GM21515 (cell line): ENCODE data around the gene CD200.
A peak's percentile ranks its signal among the peaks of the same experiment; 100 is the strongest.
"Not testable (repeated sequence)": the region's sequence is repeated elsewhere in the genome, so short reads cannot be mapped to it uniquely, and the experiment has no call there.

ENCODE experiments used
- ATAC-seq: cut with Tn5 transposase; IDR thresholded peaks from one replicate; pipeline ENCODE4 v1.9.1; 2021; ENCODE audit not compliant: unreplicated experiment

Gene CD200

DNA sequence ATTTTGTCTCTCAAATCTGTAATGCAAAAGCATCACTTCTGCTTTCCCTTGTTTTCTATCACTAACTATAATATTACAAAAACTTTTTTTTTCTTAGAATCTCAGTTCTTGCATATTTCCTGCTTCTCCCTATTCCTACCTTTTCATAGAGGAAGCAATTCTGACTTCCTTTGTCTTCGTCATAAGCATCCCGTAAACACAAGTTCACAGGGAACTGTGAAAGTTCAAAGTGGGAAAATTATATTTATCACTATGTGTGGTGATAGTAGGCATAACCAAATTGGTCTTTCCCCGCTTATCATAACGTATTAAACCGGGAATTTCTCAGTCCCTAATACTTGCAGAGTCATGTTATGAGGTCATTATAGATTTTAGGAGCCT is 22.3 kb downstream of the CD200 start:
- no peak for ATAC-seq

DNA sequence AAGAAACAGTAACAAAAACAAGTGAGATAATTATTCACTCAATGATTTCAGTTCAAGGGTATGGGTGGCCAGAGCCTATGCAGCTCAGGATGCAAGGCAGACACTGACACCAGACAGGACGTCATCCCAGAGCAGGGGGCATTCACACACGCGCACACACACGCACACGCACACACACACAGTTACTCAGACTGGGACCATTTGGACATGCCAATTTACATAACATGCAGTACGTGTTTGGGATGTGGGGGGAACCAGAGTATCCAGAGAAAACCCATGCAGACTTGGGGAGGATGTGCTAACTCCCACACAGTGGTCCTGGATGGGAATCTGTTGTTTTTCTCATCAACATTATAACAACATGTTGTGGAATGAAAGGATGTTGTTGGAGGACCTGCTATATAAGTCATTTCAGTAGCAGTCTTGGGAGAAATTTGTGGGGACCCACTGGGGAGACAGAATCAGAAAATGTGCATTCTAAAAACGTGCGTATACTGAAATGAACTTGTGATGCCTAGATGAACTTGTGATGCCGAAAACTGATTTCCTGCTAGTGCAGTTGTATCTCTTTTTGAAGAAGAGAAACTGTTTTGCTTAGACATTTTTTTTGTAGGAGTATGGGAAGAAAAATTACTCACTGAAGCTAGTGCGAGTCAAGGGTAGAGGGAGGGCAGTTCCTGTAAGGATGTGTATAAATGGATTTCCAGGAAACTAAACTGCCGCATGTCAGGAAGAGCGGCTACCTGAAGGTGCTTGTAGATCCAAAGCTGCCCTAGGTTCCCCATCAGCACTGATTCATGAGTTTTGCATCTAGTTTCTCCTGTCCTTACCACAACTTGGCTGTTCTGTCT is 25.2 kb downstream of the CD200 start:
- no peak for ATAC-seq

DNA sequence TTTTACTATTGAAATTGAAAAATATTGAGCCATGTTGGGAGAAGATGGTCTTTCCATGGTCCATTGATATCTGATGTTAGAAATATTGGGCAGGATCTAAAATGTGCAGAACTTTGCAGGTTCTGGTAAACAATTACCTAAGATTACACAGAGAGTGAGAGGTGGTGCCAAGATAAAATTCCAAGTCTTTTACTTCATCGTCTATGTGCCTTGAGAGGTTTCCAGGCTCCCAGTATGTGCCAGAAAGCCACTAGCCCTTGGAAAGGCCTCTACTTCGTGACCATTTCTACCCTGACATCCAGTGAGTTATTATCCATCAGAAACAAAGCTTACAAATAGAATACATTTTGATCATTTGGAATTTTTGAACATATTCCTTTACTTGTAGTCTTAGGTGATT is 27.6 kb downstream of the CD200 start:
- no peak for ATAC-seq

- ATAC-seq, result no peak
These were observed 29.3 kb downstream of the CD200 start for GRCh38 chr3:112362221-112362620.

GRCh38 chr3:112364291-112364690 is 31.3 kb downstream of the CD200 start:
- peak; percentile 52 for ATAC-seq

DNA sequence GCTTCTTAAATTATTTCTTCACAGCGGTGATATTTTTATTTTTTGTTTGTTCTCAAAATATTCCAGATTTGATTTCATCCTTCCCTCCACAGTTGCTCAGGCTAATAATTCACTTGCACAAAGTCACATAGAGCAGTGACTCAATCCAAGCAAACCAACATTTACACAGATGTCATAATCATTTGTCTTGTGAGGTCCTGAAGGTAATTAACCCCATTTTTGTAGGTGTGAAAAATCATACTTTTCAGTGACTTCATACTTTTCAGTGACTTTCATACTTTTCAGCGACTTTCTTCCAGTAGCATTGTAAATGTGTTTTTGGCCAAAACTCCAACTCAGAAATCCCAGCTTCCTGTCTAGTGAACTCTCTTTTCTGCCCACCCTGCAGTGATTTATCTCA is 32.1 kb downstream of the CD200 start:
- no peak for ATAC-seq

GRCh38 chr3:112365636-112366035 is 32.7 kb downstream of the CD200 start:
- ATAC-seq, result no peak

DNA sequence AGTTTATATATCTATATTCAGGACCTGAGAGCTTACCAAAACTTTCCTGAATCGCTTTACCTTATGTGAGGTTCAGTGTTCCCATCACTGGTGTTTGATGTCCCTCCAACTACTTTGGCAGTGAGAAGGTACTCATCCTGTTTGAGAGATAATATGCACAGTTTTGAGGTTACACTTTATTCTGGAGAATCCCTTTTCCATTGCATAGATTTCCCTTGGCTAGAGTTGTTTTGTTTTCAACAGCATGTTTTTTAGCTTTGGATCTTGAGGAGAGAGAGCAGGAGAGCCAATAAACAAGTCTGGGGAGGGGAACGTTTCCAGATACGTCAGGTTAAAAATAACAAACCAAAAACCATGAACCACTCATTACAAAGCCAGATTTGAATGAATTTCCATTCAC is 33.6 kb downstream of the CD200 start:
- no peak for ATAC-seq

- no peak for ATAC-seq
These were observed 38.6 kb downstream of the CD200 start for GRCh38 chr3:112371569-112371968.

DNA sequence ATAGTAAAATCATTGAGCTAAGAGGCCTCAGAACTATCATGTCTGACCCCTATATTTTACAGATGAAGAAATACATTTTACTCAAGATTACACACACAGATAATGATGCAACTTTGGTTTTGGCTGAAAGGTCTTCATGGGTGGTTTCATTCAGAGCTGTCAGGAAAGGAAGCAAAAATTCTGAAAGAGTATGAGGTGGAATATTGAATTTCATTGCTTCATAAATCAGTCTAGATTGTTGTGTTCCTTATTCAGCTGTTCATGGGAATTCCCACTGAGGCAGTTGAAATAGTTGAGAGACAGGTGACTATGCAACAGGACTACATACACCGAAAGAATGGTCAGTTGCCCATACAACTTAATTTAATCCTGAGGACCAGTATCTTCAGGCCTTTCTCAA is 39.4 kb downstream of the CD200 start:
- ATAC-seq, result no peak

DNA sequence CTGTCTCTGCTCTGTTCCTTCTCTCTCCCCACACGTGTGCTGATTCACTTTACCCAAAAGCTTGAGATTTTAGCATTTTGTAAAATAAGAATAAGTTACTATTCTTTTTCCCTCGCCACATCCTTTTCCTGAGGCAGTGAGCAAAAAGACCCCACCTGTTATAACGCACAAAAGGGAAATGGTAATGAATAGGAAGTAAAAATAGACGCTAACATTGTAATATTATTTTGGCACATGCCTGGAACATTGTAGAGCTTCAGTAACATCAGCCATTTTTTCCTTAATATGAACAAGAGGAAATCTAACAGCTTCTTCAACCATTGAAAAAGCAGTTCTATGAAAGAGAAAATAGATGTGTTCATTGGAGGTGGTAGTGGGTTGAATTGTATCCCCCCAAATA is 40.5 kb downstream of the CD200 start:
- no peak for ATAC-seq

DNA sequence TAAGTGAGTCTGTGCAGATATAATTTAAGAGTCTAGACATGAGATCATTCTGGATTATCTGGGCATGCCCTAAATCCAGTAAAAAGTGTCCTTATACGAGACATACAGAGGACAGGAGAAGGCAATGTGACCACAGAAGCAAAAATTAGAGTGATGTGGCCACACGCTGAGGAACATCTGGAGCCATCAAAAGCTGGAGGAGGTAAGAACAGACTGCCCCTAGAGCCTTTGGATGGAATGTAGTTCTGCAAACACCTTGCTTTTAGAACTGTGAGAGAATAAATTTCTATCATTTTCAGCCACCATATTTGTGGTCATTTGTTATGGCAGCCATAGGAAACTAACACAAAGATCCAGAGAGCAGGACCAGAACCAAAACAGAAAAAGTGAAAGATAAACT is 41.0 kb downstream of the CD200 start:
- ATAC-seq, result no peak

DNA sequence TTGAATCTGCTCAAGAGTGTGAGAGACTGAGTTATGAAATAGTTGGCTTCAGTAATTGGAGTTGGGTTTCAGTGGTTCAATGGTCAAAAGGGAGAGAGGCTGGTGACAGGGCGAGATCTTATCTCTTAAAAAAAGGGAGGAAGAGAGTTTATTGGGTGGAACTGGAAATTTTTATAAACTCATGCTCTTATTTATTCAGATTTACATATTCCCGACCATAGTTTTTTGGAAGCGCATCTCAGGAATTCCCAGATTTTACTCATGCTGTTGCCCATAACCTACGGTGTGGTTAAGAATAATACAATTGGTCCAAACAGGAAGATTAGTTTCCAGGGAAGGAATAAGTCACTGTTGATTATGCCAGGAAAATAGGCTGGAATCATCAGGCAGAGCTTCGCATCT is 41.4 kb downstream of the CD200 start:
- ATAC-seq, result no peak

GRCh38 chr3:112375117-112375516 is 42.2 kb downstream of the CD200 start:
- ATAC-seq, result no peak

DNA sequence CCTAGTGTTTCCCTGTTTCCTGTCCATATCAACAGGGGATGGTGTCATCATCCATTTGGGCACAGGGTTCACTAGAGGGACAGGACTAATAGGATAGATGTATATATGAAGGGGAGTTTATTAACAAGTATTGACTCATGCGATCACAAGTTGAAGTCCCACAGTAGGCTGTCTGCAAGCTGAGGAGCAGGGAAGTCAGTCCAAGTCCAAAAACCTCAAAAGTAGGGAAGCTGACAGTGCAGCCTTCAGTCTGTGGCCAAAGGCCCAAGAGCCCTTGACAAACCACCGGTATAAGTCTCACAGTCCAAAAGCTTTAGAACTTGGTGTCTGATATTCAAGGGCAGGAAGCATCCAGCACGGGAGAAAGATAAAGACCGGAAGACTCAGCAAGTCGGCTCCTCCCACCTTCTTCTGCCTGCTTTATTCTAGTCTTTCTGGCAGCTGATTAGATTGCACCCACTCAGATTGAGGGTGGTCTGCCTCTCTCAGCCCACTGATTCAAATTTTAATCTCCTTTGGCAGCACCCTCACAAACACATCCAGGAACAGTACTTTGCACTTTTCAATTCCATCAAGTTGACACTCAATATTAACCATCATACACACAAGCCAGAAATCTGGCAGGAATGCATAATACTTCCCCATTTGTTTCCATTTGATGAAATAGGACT is 43.4 kb downstream of the CD200 start:
- no peak for ATAC-seq

DNA sequence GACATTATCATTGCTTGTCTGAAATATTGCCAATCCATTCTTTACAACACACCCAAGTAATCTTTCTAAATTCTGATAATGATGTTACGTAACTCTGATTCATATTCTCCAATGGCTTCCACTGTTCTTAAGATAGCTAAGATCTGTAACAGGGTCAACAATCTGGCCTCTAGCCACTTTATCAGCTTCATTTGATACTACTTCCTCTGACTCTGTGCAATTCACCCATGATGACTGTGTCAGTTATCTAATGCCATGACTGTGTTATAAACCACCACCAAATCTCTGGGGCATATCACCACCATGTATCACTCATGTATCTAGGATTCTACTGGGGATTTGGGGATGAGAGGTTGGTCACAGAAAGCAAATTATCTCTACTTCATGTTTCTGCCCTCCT is 44.0 kb downstream of the CD200 start:
- ATAC-seq, result no peak

DNA sequence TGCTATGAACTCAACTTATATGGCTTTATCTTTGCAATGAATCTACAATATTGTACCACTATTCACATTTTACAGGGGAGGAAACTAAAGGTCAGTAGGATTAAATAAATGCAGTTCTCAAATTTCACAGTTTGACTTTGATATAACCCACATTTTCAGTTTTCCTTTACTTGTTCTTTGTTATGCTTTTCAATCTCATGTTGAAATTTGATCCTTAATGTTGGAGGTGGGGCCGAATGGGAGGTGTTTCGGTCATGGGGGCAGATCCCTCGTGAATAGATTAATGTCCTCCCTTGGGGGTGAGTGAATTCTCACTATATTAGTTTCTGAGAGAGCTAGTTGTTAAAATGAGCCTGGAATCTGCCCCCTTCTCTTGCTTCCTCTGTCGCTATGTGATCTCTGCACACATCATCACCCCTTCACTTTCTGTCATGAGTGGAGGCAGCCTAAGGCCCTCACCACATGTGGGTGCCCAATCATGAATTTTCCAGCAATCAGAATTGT is 44.7 kb downstream of the CD200 start:
- no peak for ATAC-seq

GRCh38 chr3:112378347-112378746 is 45.4 kb downstream of the CD200 start:
- ATAC-seq, result not testable (repeated sequence)

DNA sequence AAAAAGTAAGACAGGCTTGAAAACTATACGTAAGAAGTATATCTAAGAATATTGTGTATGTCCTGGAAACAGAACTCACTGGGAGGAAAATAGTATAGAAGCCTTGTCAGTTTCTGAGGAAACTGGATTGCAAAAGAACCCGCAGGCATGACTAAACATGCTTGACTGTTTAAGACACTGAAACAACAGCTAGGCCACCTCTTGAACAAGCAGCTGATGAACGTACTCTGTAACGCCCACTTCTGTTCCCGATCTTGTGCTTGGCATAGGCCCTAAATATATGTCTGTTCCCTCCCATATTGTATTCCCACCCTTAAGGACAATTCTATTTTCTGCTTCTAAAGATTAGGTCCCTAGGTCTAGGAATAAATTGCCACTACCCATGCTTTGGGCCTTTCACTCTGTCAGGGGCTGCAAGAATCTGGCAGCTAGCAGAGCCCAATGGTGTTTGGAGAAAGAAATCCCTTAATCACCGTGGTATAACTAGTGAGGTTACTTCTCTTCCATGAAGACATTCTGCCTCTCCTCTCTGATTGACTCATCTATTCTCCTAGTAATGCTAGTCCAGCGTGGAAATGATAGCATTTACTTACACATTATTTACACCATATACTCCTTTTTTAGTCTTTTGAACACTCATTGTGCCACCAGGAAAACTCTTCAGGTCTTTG is 46.2 kb downstream of the CD200 start:
- no peak for ATAC-seq

DNA sequence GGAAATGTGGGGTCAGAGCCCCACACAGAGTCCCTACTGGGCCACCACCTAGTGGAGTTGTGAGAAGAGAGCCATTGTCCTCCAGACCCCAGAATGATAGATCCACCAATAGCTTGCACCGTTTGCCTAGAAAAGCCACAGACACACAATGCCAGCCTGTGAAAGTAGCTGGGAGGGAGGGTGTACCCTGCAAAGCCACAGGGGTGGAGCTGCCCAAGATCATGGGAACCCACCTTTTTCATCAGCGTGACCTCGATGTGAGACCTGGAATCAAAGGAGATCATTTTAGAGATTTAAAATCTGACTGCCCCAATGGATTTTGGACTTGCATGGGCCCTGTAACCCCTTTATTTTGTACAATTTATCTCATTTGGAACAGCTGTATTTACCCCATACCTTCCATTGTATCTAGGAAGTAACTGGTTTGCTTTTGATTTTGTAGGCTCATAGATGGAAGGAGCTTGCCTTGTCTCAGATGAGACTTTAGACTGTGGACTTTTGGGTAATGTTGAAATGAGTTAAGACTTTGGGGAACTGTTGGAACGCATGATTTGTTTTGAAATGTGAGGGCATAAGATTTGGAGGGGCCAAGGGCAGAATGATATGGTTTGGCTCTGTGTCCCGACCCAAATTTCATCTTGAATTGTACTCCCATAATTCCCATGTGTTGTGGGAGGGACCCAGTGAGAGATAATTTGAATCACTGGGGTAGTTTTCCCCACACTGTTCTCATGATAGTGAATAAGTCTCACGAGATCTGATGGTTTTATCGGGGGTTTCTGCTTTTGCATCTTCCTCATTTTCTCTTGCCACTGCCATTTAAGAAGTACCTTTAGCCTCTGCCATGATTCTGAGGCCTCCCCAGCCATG is 49.0 kb downstream of the CD200 start:
- no peak for ATAC-seq
